Stimulated activated CD8-positive, alpha-beta memory T cell treated with anti-CD3 and anti-CD28 coated beads, Interleukin-15, amount 100 ng/mL, for 24 hours (primary cell): ENCODE results near the gene AMIGO1.
"Not testable (repeated sequence)": the region's sequence is repeated elsewhere in the genome, so short reads cannot be mapped to it uniquely, and the experiment has no call there.

ENCODE experiments used
- DNase-seq: peaks from one replicate; pipeline ENCODE4 v3.0.0-alpha.2; 2020; ENCODE audit warnings: low read depth

Gene AMIGO1

GRCh38 chr1:109483672-109484518 is 25.6 kb downstream of the AMIGO1 start, which contains the start of gene ATXN7L2:
TSS of gene ATXN7L2 (plus strand) at chr1:109483905. CDS start at chr1:109483954, 49 bp downstream.
- DNase-seq: peak; percentile 78

- DNase-seq: no peak
These were observed 26.5 kb downstream of the AMIGO1 start for GRCh38 chr1:109482791-109483671.

- no peak for DNase-seq
These were observed 27.3 kb downstream of the AMIGO1 start for GRCh38 chr1:109482242-109482641.

- no peak for DNase-seq
These were observed 27.9 kb downstream of the AMIGO1 start for GRCh38 chr1:109481646-109482045.

GRCh38 chr1:109479901-109480300 is 29.6 kb downstream of the AMIGO1 start:
- no peak for DNase-seq

- DNase-seq: no peak
These were observed 30.2 kb downstream of the AMIGO1 start for GRCh38 chr1:109479311-109479710.

- no peak for DNase-seq
These were observed 30.7 kb downstream of the AMIGO1 start for GRCh38 chr1:109478806-109479205.

- no peak for DNase-seq
These were observed 31.7 kb downstream of the AMIGO1 start for GRCh38 chr1:109477821-109478220.

- no peak for DNase-seq
These were observed 32.7 kb downstream of the AMIGO1 start for GRCh38 chr1:109476825-109477224.

GRCh38 chr1:109475261-109475660 is 34.3 kb downstream of the AMIGO1 start:
- no peak for DNase-seq

GRCh38 chr1:109474697-109475096 is 34.8 kb downstream of the AMIGO1 start:
- DNase-seq: no peak

- DNase-seq: not testable (repeated sequence)
These were observed 36.1 kb downstream of the AMIGO1 start for GRCh38 chr1:109473284-109474057.

- DNase-seq: no peak
These were observed 36.7 kb downstream of the AMIGO1 start for GRCh38 chr1:109472779-109473178.

- no peak for DNase-seq
These were observed 39.3 kb downstream of the AMIGO1 start for GRCh38 chr1:109470245-109470644.

- DNase-seq: no peak
These were observed 40.6 kb downstream of the AMIGO1 start for GRCh38 chr1:109468903-109469302.

GRCh38 chr1:109468061-109468460 is 41.5 kb downstream of the AMIGO1 start:
- no peak for DNase-seq

- DNase-seq: no peak
These were observed 42.2 kb downstream of the AMIGO1 start for GRCh38 chr1:109467301-109467777.

- DNase-seq: no peak
These were observed 42.9 kb downstream of the AMIGO1 start, which contains the start of gene SYPL2 for GRCh38 chr1:109466452-109467300. TSS of gene SYPL2 (plus strand) at chr1:109466546. CDS start at chr1:109466844, 298 bp downstream.

- DNase-seq: no peak
These were observed 43.4 kb downstream of the AMIGO1 start for GRCh38 chr1:109466125-109466451.

GRCh38 chr1:109457819-109458218 is 51.7 kb downstream of the AMIGO1 start:
- no peak for DNase-seq
